GM19455 (cell line): ENCODE measurements around the gene TAF3.
A peak's percentile ranks its signal among the peaks of the same experiment; 100 is the strongest.
"Not testable (repeated sequence)": the region's sequence is repeated elsewhere in the genome, so short reads cannot be mapped to it uniquely, and the experiment has no call there.

ENCODE experiments used
- ATAC-seq: cut with Tn5 transposase; IDR thresholded peaks from one replicate; pipeline ENCODE4 v1.9.1; 2021; ENCODE audit not compliant: unreplicated experiment

Gene TAF3

GRCh38 chr10:7810443-7810842 lies 7.9 kb upstream of the TAF3 start:
- no peak for ATAC-seq

DNA sequence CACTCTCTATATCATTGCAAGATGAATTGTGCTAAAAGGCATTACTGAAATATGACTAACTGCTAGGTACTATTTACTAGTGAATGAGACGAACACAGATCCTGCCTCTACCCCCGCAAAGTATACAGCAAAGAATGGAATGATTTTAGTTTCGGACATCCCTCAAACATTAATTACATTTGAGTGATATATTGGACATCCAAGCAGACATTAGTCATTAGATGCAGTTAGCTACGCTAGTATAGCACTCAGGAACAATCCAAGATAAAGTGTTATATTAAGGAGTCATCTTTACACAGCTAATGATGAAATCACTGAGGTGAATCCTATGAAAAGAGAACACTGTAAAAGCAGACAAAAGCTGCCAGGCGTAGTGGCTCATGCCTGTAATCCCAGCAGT lies 7.3 kb upstream of the TAF3 start:
- no peak for ATAC-seq

DNA sequence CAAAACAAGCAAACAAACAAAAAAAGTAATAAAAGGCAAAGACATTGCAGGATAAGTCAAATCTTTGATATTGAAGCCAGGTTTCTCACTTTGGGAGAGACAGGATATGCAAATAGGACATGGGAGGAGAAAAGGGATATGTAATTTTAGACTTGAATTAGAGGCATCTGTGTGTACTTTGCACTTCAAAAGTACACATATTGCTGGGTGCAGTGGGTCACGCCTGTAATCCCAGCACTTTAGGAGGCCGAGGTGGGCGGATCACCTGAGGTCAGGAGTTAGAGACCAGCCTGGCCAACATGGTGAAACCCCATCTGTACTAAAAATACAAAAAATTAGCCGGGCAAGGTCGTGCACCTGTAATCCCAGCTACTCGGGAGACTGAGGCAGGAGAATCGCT lies 6.6 kb upstream of the TAF3 start:
- ATAC-seq: not testable (repeated sequence)

- ATAC-seq: no peak
Measured at GRCh38 chr10:7813481-7813880, 4.8 kb upstream of the TAF3 start.

GRCh38 chr10:7817576-7817975 lies 729 bp upstream of the TAF3 start:
- no peak for ATAC-seq

- ATAC-seq: peak; percentile 24
Measured at GRCh38 chr10:7817984-7818294, 366 bp upstream of the TAF3 start.

DNA sequence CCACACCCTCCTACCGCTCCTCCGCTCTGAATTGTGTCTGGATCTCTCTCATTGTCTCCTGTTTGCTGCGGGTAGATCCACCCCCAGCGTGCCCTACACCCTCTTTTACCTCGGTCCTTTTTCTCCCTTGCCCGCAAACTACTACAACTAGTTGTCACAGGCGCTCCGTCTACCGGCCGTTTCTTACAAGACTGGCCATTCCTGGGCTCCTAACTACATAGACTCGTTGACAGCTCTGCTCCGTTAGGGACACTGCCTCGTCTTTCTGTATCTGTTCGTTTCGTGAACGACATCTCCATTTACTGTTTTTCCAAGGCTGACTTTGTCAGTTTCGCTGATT lies 786 bp downstream of the TAF3 start:
- peak; percentile 42 for ATAC-seq

GRCh38 chr10:7824251-7824650 lies 5.9 kb downstream of the TAF3 start:
- ATAC-seq: no peak

DNA sequence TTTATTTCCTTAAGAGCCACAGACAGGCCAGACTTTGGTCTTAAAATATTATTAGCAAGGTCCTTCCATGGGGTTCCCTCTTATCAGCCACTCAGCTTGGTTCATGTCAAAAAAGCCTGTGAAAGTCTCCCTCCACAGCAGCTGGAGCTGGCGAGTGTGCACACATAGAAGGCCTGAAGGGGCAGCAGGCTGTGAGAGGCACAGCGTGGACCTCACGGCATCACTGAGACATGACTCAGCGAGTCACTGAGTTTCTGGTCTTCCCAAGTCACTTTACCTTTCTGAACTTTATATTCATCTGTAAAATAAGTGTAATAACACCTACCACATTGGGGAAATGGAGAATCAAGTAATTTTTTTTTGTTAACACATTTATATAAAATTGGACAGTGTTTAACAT lies 8.7 kb downstream of the TAF3 start:
- ATAC-seq: no peak

- ATAC-seq: no peak
Measured at GRCh38 chr10:7829289-7829834, 11.1 kb downstream of the TAF3 start.

GRCh38 chr10:7832060-7832459 lies 13.8 kb downstream of the TAF3 start:
- ATAC-seq: no peak

DNA sequence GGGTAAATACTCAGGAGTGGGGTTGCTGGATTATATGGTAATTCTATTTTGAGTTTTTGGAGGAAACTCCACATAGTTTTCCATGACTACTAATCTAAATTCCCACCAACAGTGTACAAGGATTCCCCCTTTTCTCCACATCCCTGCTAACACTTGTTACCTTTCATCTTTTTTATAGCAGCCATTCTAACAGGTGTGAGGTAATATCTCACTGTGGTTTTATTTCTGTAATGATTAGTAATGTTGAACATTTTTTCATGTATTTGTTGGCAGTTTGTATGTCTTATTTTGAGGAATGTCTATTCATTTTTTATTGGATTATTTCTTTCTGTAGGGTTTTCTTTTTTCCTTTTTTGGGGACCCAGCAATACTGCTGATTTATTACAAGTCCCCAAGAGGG lies 14.9 kb downstream of the TAF3 start:
- no peak for ATAC-seq

DNA sequence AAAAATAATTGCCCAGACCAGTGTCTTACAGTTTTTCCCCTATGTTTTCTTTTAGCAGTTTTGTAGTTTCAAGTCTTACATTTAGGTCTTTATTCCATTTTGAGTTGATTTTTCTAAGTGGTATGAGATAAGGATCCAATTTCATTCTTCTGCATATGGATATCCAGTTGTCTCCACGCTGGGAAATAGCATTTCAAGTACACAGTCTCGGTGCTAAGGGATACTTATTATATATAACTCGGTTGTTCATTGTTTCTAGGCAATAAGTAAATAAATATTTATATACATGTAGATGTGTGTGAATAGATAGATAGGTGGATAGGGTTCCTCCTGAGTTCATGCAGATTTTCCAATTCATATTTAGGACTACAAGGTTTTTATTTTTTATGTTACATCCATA lies 16.0 kb downstream of the TAF3 start:
- ATAC-seq: no peak

GRCh38 chr10:7836571-7836970 lies 18.3 kb downstream of the TAF3 start:
- ATAC-seq: no peak

- ATAC-seq: no peak
Measured at GRCh38 chr10:7846591-7846990, 28.3 kb downstream of the TAF3 start.

- no peak for ATAC-seq
Measured at GRCh38 chr10:7853226-7853842, 35.0 kb downstream of the TAF3 start.

- ATAC-seq: no peak
Measured at GRCh38 chr10:7853890-7854289, 35.6 kb downstream of the TAF3 start.

- ATAC-seq: no peak
Measured at GRCh38 chr10:7855205-7855604, 36.9 kb downstream of the TAF3 start.

DNA sequence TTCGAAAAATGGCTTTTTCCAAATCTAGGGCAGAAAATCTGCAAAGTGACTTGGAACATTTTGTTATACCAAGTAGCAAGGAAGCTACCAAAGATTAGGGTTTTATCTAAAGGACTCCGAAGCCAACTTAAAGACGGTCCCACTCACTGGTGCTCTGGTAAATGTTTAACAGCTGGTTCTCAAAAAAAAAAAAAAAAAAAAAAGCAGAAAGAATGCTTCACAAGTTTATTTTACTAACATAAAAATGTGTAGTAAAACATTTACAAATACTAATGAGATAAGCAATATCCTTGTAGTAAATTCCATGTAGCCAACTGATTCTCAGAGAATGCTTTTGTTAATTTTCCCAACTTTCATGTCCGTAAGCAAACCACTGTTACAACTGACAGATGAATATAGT lies 38.4 kb downstream of the TAF3 start:
- no peak for ATAC-seq

GRCh38 chr10:7857262-7857661 lies 39.0 kb downstream of the TAF3 start:
- no peak for ATAC-seq

- no peak for ATAC-seq
Measured at GRCh38 chr10:7861509-7862120, 43.3 kb downstream of the TAF3 start.

DNA sequence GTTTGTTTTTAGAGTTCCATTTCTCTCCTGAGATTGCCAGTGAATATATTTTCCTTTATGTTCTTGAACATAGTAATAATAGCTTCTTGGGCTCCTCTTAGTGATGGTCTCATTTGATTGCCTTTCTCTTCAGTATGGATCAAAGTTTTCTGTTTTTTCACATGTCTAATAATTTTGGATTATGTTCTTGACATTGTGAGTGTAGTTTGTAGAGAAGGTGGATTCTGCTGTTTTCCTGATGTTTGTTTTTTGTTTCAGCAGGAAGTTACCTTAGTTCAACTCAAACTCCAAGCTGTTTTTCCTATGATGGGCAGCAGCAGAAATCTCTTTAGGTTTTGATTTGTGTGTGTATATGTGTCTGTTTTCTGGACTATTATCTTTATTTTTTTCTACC lies 43.8 kb downstream of the TAF3 start:
- ATAC-seq: no peak

DNA sequence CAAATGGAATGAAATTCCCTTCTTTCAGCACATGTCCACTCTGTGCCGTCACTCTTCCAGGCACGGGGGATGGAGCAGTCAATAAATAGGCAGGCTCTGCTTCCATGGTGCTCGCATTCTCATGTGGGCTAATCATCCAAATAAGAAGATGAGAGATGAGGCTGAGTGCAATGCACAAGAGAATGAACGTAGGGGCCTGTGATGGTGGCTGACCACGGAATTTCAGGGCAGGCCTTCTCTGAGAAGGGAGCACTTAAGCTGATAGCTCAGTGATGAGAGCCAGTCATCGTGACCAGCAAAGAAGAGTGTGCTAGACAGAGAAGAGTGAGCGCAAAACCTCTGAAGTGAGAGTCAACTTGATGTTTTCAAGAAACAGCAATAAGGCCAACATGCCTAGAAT lies 47.9 kb downstream of the TAF3 start:
- ATAC-seq: no peak
